GM08714 (cell line): Measurements from ENCODE around the gene CDH15.

Source experiments
- H3K4me3 ChIP-seq: fragments of 200-500 bp; sonication (Bioruptor generic); 2 replicates; pipeline ENCODE4 v1.5.1; 2014; ENCODE audit warnings: mild to moderate bottlenecking, low read length, inconsistent platforms
- ZNF274 ChIP-seq: IDR thresholded peaks from 2 replicates; pipeline ENCODE4 v1.6.1; 2012; ENCODE audit warnings: mild to moderate bottlenecking, low read depth, low read length

Gene CDH15

GRCh38 chr16:89168381-89169189, 3.0 kb upstream of the CDH15 start:
- TF ChIP-seq ZNF274 = no peak
- H3K4me3 ChIP-seq = no peak overlapping the region

- TF ChIP-seq ZNF274 = no peak
- no peak overlapping the region for H3K4me3 ChIP-seq
These were observed 1.8 kb upstream of the CDH15 start for GRCh38 chr16:89169778-89170177.

- H3K4me3 ChIP-seq = no peak overlapping the region; the same call in 1 of the 2 replicates
- TF ChIP-seq ZNF274 = no peak
These were observed 967 bp upstream of the CDH15 start for GRCh38 chr16:89170346-89171215.

- no peak overlapping the region for H3K4me3 ChIP-seq
- TF ChIP-seq ZNF274 = no peak
These were observed 601 bp downstream of the CDH15 start for GRCh38 chr16:89172171-89172527.

- no peak for TF ChIP-seq ZNF274
- no peak overlapping the region for H3K4me3 ChIP-seq
These were observed 1.1 kb downstream of the CDH15 start for GRCh38 chr16:89172528-89173173.

- H3K4me3 ChIP-seq = no peak overlapping the region
- no peak for TF ChIP-seq ZNF274
These were observed 1.8 kb downstream of the CDH15 start for GRCh38 chr16:89173174-89173921.

GRCh38 chr16:89174055-89174827, 2.7 kb downstream of the CDH15 start:
- TF ChIP-seq ZNF274 = no peak
- no peak overlapping the region for H3K4me3 ChIP-seq

- H3K4me3 ChIP-seq = no peak overlapping the region
- TF ChIP-seq ZNF274 = no peak
These were observed 3.3 kb downstream of the CDH15 start for GRCh38 chr16:89174877-89175276.

GRCh38 chr16:89175280-89176146, 4.0 kb downstream of the CDH15 start:
- TF ChIP-seq ZNF274 = no peak
- no peak overlapping the region for H3K4me3 ChIP-seq

- no peak overlapping the region for H3K4me3 ChIP-seq
These were observed 4.7 kb downstream of the CDH15 start for GRCh38 chr16:89176147-89176690.

GRCh38 chr16:89176717-89177116, 5.2 kb downstream of the CDH15 start:
- no peak overlapping the region for H3K4me3 ChIP-seq
- no peak for TF ChIP-seq ZNF274

More at GRCh38 chr16:89176147-89176690, 4.7 kb downstream of the CDH15 start:
- TF ChIP-seq ZNF274 = no peak

- TF ChIP-seq ZNF274 = no peak
- no peak overlapping the region for H3K4me3 ChIP-seq
These were observed 6.0 kb downstream of the CDH15 start for GRCh38 chr16:89177501-89177900.
